Measurements from ENCODE around the gene CTNNA3.

The CTNNA3 gene

DNA sequence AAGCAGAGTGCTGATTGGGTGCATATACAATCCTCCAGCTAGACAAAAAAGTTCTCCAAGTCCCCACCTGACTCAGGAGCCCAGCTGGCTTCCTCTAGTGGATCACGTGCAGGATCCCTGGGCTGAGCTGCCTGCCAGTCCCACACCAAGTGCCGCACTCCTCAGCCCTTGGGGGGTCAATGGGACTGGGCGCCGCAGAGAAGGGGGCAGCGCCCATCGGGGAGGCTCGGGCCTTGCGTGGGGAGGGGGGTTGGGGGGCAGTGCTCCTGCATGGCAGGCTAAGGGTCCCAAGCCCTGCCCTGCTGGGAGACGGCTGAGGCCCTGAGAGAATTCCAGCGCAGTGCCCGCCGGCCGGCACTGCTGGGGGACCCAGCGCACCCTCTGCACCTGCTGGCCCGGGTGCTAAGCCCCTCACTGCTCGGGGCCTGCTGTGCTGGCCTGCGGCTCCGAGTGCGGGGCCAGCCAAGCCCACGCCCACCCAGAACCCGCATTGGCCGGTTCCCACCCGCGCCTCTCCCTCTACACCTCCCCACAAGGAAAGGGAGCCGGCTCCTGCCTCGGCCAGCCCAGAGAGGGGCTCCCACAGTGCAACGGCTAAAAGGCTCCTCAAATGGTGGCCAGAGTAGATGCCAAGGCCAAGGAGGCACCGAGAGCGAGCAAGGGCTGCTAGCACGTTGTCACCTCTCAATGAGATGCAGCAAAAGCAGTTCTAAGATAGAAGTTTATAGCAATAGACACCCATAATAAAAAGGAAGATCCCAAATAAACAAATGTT lies 1044.5 kb downstream of the CTNNA3 start:
- Histone ChIP-seq H3K27me3 (no peaks in the 10 kb centered on the region), H3K27ac (no peak overlapping the region), H3K4me3 (ENCODE audit: low read depth in 1 of 2, low read length in 1 of 2) (no peak overlapping the region), H3K4me1 (ENCODE audit: control insufficient read depth in 1 of 2, insufficient read depth in 1 of 2, low read depth in 1 of 2, low read length in 1 of 2) (no peaks in the 10 kb centered on the region), H3K36me3 (no peaks in the 10 kb centered on the region), H3K9me3 (no peaks in the 10 kb centered on the region)
- TF ChIP-seq, protein P1, sequence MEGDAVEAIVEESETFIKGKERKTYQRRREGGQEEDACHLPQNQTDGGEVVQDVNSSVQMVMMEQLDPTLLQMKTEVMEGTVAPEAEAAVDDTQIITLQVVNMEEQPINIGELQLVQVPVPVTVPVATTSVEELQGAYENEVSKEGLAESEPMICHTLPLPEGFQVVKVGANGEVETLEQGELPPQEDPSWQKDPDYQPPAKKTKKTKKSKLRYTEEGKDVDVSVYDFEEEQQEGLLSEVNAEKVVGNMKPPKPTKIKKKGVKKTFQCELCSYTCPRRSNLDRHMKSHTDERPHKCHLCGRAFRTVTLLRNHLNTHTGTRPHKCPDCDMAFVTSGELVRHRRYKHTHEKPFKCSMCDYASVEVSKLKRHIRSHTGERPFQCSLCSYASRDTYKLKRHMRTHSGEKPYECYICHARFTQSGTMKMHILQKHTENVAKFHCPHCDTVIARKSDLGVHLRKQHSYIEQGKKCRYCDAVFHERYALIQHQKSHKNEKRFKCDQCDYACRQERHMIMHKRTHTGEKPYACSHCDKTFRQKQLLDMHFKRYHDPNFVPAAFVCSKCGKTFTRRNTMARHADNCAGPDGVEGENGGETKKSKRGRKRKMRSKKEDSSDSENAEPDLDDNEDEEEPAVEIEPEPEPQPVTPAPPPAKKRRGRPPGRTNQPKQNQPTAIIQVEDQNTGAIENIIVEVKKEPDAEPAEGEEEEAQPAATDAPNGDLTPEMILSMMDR (IDR thresholded peaks at IDR 0.05), result no peak

DNA sequence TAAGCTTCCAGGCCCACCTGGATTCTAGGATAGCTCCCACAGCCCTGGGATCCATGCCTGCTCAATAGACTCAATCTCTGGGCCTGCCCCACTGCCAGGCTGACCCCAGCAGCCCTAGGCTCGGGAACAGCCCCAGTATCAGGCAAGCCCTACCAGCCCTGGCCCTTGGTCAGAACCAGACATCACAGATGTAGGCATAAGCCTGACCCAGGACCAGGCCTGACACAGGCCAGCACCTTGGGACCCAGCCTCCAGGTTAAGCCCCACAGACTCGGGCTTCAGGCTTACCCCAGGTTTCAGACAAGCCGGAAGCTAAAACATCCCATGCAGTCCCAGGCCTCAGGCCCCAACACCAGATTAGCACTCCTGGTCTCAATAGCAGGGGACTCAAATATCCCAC lies 1046.4 kb downstream of the CTNNA3 start:
- H3K27ac ChIP-seq, result no peak overlapping the region
- no peaks in the 10 kb centered on the region for H3K36me3 ChIP-seq
- H3K4me1 ChIP-seq (ENCODE audit: control insufficient read depth in 1 of 2, insufficient read depth in 1 of 2, low read depth in 1 of 2, low read length in 1 of 2), result no peaks in the 10 kb centered on the region
- no peaks in the 10 kb centered on the region for H3K27me3 ChIP-seq
- TF ChIP-seq, protein P1 (IDR thresholded peaks at IDR 0.05), result no peak
- no peaks in the 10 kb centered on the region for H3K9me3 ChIP-seq
- H3K4me3 ChIP-seq (ENCODE audit: low read depth in 1 of 2, low read length in 1 of 2), result no peak overlapping the region

DNA sequence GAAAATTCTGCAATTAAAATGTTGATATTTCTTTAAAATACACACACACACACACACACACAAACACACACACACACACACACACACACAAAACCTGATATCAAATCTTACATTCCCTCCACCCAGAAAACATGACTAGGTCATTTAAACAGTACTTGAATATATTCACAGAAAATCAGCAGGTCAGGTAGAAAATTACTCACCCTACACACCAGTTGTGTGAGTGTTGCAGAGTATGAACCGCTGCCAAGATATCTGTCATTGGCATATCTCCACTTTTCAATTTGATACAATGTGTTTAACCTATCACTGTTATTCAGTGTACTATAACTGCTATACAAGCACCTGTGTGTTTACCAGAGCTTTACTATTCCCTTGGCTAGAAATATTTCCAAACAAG lies 1053.8 kb downstream of the CTNNA3 start:
- no peak overlapping the region for H3K27ac ChIP-seq
- TF ChIP-seq, protein P1 (IDR thresholded peaks at IDR 0.05), result no peak
- H3K4me1 ChIP-seq (ENCODE audit: control insufficient read depth in 1 of 2, insufficient read depth in 1 of 2, low read depth in 1 of 2, low read length in 1 of 2), result no peaks in the 10 kb centered on the region
- H3K27me3 ChIP-seq, result no peaks in the 10 kb centered on the region
- H3K36me3 ChIP-seq, result no peaks in the 10 kb centered on the region
- no peaks in the 10 kb centered on the region for H3K9me3 ChIP-seq
- no peak overlapping the region for H3K4me3 ChIP-seq (ENCODE audit: low read depth in 1 of 2, low read length in 1 of 2)

DNA sequence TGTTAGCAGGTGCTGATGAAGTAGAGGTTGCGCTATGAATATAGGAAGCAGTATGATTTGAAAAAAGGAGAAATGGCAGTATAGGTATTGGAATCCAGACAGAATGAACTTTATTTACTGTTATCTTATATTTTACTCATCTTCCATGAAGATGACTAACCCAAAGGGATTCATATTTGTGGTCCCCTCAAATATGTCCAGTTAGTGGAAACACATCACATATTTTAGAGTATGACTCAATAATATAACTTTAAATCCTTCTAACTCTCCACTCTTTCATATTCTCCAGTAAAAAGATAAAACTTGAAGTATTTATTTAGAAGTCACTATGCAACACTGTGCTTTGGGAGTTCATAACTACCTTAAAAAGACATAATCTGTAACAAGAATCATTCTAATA lies 1056.6 kb downstream of the CTNNA3 start:
- Histone ChIP-seq H3K27ac (no peak overlapping the region), H3K9me3 (no peaks in the 10 kb centered on the region), H3K36me3 (no peaks in the 10 kb centered on the region), H3K27me3 (no peaks in the 10 kb centered on the region), H3K4me3 (ENCODE audit: low read depth in 1 of 2, low read length in 1 of 2) (no peak overlapping the region), H3K4me1 (ENCODE audit: control insufficient read depth in 1 of 2, insufficient read depth in 1 of 2, low read depth in 1 of 2, low read length in 1 of 2) (no peaks in the 10 kb centered on the region)
- TF ChIP-seq, protein P1 (IDR thresholded peaks at IDR 0.05), result no peak

DNA sequence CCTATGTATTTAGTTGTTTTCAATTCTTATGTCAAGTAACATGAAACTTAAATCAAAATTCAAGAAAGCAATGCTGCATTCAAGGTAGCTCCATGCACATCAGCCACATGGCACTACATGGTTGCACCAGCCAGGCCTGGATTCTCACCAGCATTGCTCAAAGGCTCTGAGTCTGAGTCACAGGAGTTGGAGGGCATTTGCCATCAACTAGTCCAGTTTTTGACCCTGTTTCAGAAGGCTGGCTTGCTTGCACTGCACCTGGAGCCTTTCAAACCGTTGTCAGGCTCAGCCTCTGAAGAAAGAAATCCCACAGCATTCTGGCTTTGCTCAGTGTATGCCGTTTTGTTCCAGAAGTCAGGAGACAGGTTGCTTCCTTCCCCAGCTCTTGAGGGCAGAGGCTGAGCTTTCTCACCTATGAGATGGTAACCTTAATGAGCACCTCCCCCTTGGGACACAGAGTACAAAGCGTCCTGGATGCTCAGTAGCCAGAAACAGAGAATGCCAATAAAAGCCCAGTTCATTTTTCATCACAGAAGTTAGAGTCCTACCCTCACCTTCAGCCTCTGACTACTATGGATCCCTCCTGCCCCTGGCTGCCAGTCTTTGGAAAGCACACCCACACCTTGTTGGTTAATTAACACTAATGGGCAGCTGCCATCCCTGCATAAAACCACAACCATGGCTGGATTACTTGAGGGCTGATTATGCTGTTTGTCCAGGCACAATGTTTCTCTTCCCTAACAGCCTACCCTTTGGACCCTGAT lies 1058.5 kb downstream of the CTNNA3 start:
- H3K36me3 ChIP-seq, result no peaks in the 10 kb centered on the region
- H3K9me3 ChIP-seq, result no peaks in the 10 kb centered on the region
- H3K27me3 ChIP-seq, result no peaks in the 10 kb centered on the region
- H3K27ac ChIP-seq, result no peak overlapping the region
- H3K4me1 ChIP-seq (ENCODE audit: control insufficient read depth in 1 of 2, insufficient read depth in 1 of 2, low read depth in 1 of 2, low read length in 1 of 2), result no peaks in the 10 kb centered on the region
- TF ChIP-seq, protein P1 (IDR thresholded peaks at IDR 0.05), result no peak
- no peak overlapping the region for H3K4me3 ChIP-seq (ENCODE audit: low read depth in 1 of 2, low read length in 1 of 2)
